KBM-7 (cell line): ENCODE results near the gene TP53TG3.
"Not testable (repeated sequence)": the region's sequence is repeated elsewhere in the genome, so short reads cannot be mapped to it uniquely, and the experiment has no call there.

Experiments used
- DNase-seq: peaks from one replicate; pipeline ENCODE4 v3.0.0-alpha.2; 2015
- in situ Hi-C: fragments of 300-500 bp; cut with MboI; formaldehyde crosslinking; loops from 2 replicates; pipeline ENCODE4 v1.14.3; 2020; ENCODE audit warnings: low sequenced_read_pairs, low pct_unique_long_range_greater_than_20kb, mixed read lengths

TP53TG3 gene, protein sequence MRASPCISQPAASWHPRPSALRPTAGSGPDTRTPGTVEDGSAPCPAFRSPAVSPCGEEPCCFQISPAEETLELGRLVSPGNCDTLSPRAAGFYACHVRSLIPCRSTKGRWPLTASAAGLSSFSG

DNA sequence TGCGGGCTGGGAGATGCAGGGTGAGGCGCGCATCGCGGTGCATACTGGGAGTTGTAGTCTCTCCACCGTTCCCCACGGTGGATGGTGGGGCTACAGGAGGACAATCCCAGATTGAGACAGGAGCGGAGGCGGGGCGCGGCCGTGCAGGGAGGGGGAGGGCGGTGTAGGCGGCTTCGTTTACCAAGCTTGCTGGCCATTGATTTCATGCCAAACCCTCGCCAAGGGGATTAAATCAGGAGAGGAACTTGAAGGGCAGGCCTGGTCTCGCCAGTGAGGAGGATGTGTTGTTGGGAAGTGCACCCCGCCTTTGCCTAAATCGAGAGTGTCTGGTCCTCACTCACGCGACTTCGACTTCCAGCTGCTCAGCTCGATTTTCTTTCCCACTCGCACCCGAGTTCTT is at the start of gene TP53TG3:
TSS of gene TP53TG3 (minus strand) at position 101 of the 400 bp plus-strand sequence. CDS start at position 33, 68 bp downstream.
- in situ Hi-C loops, DNase-seq: not testable (repeated sequence)

DNA sequence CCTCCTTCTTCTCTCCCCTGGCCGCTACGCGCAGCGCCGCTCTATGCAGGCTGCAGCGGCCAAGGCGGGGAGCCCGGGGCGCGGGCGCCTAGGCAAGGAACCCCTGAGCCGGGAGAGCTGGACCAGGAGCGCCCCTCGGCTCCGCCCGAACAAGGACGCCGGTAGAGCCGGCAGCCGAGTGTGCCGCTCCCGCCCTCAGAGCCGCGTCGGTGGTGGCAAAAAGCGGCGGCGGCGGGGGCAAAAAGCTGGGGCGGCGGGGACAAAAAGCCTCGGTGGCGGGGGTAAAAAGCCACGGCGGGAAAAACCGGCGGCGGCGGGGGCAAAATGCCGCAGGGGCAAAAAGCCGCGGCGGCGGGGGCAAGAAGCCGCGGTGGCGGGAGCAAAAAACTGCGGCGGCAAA is 25.1 kb downstream of the TP53TG3 start:
- in situ Hi-C loops, DNase-seq: not testable (repeated sequence)

DNA sequence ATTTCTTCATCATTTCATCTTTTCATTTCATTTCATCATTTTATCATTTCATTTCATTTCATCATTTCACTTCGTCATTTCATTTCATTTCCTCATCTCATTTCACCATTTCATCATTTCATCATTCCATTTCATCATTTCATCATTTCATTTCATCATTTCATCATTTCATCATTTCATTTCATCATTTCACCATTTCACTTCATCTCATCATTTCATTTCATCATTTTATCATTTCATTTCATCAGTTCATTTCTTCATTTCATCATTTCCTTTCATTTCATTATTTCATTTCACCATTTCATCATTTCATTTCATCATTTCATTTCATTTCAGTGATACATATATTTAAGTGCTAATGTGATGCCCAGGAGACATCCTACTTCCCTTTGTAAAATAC is 28.4 kb downstream of the TP53TG3 start:
- in situ Hi-C loops, DNase-seq: not testable (repeated sequence)

DNA sequence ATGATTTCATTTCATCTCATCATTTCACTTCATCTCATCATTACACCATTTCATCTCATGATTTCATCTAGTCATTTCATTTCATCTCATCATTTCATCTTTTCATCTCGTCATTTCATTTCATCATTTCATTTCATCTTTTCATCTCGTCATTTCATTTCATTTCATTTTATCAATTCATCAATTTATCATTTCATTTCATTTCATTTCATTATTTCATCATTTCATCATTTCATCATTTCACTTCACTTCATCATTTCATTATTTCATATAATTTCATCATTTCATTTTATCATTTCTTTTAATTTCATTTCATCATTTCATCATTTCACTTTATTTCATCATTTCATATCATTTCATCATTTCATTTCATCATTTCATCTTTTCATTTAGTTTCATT is 29.2 kb downstream of the TP53TG3 start:
- DNase-seq, in situ Hi-C loops: not testable (repeated sequence)

DNA sequence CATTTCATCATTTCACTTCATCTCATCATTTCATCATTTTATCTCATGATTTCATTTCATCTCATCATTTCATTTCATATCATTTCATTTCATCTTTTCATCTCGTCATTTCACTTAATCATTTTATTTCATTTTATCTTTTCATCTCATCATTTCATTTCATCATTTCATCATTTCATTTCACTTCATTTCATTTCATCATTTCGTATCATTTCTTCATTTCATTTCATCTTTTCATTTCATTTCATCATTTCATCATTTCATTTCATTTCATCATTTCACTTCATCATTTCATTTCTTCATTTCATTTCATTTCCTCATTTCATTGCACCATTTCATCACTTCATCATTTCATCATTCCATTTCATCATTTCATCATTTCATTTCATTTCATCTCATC is 29.8 kb downstream of the TP53TG3 start:
- DNase-seq, in situ Hi-C loops: not testable (repeated sequence)

DNA sequence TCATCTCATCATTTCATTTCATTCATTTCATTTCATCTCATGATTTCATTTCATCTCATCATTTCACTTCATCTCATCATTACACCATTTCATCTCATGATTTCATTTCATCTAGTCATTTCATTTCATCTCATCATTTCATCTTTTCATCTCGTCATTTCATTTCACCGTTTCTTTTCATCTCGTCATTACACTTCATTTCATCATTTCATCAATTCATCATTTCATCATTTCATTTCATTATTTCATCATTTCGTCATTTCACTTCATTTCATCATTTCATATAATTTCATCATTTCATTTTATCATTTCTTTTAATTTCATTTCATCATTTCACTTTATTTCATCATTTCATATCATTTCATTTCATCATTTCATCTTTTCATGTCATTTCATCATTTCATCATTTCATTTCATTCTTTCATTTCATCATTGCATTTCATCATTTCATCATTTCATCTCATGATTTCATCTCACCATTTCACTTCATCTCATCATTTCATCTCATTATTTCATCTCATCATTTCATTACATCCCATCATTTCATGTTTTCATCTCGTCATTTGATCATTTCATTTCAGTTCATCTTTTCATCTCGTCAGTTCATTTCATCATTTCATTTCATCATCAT is 30.6 kb downstream of the TP53TG3 start:
- in situ Hi-C loops, DNase-seq: not testable (repeated sequence)

DNA sequence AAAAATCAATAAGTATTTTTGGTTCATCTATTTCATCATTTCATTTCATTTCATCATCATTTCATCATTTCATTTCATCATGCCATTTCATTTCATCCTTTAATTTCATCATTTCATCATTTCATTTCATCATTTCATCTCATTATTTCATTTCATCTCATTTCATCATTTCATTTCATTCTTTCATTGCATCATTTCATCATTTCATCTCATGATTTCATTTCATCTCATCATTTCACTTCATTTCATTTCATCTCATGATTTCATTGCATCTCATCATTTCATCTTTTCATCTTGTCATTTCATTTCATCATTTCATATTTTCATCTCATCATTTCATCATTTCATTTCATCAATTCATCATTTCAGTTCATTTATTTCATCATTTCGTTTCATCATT is 31.2 kb downstream of the TP53TG3 start:
- DNase-seq, in situ Hi-C loops: not testable (repeated sequence)

DNA sequence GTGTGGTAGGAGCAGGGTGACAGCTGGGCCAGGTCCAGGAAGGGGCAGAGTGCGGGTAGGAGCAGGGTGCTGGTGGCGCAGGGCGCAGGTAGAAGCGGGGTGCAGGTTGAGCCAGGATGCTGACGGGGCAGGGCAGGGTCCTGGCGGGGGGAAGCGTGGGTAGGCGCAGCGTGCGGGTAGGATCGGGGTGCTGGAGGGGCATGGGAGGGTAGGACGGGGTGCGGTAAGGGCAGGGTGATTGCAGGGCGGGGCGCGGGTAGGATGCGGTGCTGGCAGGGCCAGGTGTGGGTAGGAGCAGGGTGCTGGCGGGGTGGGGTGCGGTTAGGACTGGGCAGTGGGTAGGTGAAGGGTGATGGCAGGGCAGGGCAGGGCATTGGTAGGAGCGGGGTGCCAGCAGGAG is 38.4 kb downstream of the TP53TG3 start:
- in situ Hi-C loops = not testable (repeated sequence)

DNA sequence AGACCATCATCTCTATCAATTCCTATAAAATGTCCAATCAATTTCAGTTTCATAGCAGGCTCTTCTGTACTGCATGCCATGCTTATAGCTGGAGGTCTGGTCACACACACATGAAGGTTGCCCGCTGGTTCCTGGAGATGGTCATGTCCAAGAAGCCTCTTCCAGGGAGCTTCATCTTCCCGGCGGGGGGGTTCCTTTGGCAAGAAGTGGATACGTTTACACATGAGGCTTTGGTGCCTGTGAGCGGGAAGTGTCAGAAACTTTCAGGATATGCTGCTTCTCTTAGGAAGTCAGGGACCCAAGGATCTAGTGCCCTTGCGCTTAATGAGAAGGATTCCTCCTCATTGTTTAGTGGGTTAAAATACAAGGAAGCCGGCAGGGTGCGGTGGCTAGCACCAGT is 43.9 kb downstream of the TP53TG3 start:
- DNase-seq, in situ Hi-C loops: not testable (repeated sequence)

More for the DNA sequence above, 38.4 kb downstream of the TP53TG3 start:
- DNase-seq = not testable (repeated sequence)
